C4-2B (cell line): ENCODE measurements around the gene GRK7.

ENCODE experiments used
- H3K27ac ChIP-seq: fragments of 450-650 bp; 2 replicates; pipeline ENCODE4 v1.5.1; 2017
- CTCF ChIP-seq: fragments of 450-650 bp; conservative IDR thresholded peaks from 2 replicates; pipeline ENCODE4 v1.5.1; 2017; ENCODE audit warnings: mild to moderate bottlenecking
- ZFX ChIP-seq: fragments of 450-650 bp; IDR thresholded peaks from 2 replicates; pipeline ENCODE4 v1.6.1; 2017

GRK7 gene

GRCh38 chr3:141726483-141726882 is 36.7 kb upstream of the GRK7 start:
- TF ChIP-seq CTCF (no peak), ZFX (no peak)
- no peak overlapping the region for H3K27ac ChIP-seq

- H3K27ac ChIP-seq: no peak overlapping the region
- no peak for TF ChIP-seq ZFX
- no peak for TF ChIP-seq CTCF
These were observed 34.8 kb upstream of the GRK7 start for GRCh38 chr3:141728355-141728892.

- no peak overlapping the region for H3K27ac ChIP-seq
- TF ChIP-seq CTCF (peak; percentile 16), ZFX (no peak)
These were observed 34.0 kb upstream of the GRK7 start for GRCh38 chr3:141729240-141729639.

- no peak overlapping the region for H3K27ac ChIP-seq
- TF ChIP-seq CTCF (no peak), ZFX (no peak)
These were observed 28.0 kb upstream of the GRK7 start for GRCh38 chr3:141735176-141735575.

- TF ChIP-seq ZFX: no peak
- TF ChIP-seq CTCF: no peak
These were observed 27.3 kb upstream of the GRK7 start for GRCh38 chr3:141735770-141736465.

GRCh38 chr3:141737093-141737492 is 26.1 kb upstream of the GRK7 start:
- H3K27ac ChIP-seq: no peak overlapping the region
- TF ChIP-seq ZFX (no peak), CTCF (no peak)

More at GRCh38 chr3:141735770-141736465, 27.3 kb upstream of the GRK7 start:
- no peak overlapping the region for H3K27ac ChIP-seq

GRCh38 chr3:141737678-141738021 is 25.6 kb upstream of the GRK7 start:
- TF ChIP-seq ZFX (no peak), CTCF (no peak)
- peak overlapping the region; percentile 95 for H3K27ac ChIP-seq
